HG02885 (cell line): ENCODE measurements around the gene FAAP20.

Experiments used
- ATAC-seq: cut with Tn5 transposase; IDR thresholded peaks from one replicate; pipeline ENCODE4 v1.9.1; 2021; ENCODE audit warnings: mild to moderate bottlenecking; ENCODE audit not compliant: unreplicated experiment, poor library complexity

Gene FAAP20

DNA sequence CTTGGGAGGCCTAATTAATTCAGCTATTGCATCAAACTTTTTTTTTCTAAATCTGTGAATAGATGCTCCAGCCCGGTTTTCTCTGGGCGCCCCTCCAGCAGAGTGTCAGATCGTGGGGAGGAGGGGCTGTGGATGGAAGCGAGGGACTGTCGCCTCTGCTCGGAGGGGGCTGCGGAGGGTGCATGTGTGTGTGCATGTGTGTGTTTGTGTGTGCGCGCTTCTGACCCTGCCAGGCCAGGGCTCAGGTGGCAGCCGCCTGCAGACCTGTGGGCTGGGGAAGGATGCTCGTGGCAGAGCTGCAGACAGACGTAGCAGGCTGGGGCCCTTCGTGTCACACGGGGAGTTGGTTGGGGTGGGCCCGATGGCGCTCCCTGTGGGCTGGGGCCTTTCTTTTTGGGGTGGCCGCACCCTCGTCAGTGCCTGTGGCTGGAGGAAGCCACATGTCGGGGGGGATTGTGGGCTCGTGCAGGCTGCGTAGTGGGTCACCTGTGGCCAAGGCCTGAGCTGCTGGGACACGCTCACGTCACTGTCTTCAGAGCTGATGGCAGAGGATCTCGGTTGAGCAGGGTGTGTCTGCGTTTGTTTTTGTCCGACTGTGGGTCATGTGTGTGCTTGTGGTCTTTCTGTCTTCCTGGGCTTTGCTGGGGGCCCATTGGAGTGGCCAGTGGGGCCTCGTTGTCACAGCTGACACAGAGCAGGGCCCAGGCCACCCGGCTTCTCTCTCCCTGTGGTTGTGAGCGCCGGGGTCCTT, 36.4 kb upstream of the FAAP20 start:
- ATAC-seq = no peak

DNA sequence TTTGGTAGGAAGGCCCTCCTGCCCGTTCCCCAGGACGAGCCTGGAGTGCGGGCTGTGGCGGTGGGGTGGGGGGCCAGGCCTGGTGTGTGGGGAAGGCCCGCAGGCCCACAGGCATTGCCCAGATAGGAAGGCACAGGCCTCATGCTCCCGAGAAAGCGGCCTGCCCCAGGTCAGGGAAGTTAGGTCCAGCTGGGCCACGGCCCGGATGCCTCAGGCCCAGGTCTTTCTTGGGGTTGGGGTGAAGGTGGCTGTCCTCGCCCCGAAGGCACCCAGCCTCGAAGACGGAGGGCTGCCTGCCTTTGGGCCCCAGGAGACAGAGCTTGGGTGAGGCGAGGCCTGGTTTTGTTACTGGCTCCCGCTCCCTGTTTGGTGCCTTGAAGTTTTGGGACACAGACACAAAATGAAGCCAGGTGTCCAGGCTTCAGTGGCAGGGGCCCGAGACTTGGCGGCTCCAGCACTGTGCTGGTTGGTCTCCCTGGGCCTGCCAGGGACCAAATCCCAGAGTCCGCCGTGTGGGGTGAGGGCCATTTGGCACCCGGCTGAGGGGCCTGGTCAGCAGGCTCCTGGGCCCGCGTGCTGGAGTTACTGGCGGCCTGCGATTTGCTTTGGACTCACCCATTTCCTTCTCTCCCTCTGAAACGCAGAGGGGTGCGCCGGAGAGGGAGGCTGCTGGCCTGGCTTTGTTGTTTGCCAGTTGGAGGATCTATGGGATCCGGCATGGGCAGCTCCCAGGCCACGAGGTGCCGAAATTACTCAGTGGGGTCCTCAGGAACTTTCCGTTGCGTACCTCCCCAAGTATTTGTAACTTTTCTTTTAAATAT, 35.5 kb upstream of the FAAP20 start:
- no peak for ATAC-seq

DNA sequence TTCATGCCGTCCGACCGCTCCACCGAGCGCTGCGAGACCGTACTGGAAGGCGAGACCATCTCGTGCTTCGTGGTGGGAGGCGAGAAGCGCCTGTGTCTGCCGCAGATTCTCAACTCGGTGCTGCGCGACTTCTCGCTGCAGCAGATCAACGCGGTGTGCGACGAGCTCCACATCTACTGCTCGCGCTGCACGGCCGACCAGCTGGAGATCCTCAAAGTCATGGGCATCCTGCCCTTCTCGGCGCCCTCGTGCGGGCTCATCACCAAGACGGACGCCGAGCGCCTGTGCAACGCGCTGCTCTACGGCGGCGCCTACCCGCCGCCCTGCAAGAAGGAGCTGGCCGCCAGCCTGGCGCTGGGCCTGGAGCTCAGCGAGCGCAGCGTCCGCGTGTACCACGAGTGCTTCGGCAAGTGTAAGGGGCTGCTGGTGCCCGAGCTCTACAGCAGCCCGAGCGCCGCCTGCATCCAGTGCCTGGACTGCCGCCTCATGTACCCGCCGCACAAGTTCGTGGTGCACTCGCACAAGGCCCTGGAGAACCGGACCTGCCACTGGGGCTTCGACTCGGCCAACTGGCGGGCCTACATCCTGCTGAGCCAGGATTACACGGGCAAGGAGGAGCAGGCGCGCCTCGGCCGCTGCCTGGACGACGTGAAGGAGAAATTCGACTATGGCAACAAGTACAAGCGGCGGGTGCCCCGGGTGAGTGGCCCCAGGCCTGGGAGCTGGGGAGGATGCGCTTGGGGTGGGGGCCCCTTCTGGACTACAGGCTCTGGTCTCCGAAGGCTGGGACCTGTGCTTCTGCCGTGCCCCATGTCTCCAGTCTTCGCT, 34.7 kb upstream of the FAAP20 start:
- ATAC-seq = no peak

DNA sequence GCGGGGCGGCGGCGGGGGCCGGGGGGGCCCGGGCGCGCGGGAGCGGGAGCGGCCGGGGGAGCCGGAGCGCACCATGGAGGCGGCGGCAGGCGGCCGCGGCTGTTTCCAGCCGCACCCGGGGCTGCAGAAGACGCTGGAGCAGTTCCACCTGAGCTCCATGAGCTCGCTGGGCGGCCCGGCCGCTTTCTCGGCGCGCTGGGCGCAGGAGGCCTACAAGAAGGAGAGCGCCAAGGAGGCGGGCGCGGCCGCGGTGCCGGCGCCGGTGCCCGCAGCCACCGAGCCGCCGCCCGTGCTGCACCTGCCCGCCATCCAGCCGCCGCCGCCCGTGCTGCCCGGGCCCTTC, 34.1 kb upstream of the FAAP20 start:
- no peak for ATAC-seq

DNA sequence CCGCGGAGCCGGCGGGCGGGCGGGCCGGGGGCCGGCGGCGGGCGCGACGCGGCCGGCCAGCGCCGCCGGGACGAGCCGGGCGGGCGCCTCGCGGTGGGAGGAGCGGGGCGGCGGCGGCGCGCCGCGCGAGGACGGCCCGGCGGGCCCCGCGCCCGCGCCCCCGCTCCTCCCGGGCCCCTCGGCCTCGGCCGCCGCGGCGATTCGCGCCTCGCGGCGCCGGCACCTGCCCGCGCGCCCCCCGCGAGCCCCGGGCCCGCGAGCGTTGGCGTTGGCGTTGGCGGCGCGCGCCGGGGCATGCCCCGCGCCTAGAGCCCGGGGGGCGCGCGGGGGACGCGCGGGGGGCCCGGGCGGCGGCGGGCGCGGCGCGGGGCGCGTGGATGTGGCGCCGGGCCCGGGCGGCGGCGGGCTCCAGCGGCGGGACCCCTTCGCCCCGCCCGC, 33.6 kb upstream of the FAAP20 start, which contains the start of gene SKI:
SKI (plus strand) TSS at position 163 of the 438 bp plus-strand sequence. CDS start 448 bp downstream, outside the sequence.
- ATAC-seq = no peak

DNA sequence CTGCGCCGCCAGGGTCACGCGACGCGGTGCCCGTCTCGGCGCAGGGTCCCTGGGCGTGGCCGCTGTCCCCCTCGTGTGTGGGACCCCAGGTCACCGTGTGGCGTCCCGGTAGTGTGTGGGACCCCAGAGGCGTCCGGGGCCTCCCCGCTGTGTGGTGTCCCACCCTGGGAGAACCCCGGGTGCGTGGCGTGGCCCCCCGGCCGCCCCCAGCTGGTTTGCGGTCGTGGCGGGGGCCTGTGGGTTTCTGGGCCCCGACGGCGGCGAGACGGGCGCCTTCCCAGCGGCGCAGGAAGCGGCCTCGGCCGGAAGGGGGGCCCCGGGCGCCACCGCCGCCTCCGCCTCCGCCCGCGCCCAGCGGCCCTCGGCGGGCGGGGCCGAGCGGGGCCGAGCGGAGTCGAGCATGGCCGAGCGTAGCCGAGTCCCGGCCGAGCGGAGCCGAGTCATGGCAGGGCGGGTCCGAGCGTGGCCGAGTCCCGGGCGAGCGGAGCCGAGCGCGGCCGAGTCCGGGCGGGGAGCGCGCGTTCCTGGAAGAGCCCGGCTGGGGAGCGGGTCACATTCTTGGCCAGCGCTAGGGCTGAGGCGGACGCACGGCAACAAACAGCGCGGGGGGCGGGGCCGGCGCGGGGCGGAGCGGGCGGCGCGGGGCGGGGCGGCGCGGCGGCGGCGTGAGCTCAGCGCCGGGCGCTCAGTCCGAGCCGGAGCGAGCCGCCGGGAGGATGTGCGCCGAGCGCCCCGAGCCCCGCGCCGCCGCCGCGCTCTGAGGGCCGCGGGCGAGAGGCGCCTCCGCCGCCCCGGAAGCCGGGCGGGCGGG, 33.0 kb upstream of the FAAP20 start:
- peak; percentile 87 for ATAC-seq

DNA sequence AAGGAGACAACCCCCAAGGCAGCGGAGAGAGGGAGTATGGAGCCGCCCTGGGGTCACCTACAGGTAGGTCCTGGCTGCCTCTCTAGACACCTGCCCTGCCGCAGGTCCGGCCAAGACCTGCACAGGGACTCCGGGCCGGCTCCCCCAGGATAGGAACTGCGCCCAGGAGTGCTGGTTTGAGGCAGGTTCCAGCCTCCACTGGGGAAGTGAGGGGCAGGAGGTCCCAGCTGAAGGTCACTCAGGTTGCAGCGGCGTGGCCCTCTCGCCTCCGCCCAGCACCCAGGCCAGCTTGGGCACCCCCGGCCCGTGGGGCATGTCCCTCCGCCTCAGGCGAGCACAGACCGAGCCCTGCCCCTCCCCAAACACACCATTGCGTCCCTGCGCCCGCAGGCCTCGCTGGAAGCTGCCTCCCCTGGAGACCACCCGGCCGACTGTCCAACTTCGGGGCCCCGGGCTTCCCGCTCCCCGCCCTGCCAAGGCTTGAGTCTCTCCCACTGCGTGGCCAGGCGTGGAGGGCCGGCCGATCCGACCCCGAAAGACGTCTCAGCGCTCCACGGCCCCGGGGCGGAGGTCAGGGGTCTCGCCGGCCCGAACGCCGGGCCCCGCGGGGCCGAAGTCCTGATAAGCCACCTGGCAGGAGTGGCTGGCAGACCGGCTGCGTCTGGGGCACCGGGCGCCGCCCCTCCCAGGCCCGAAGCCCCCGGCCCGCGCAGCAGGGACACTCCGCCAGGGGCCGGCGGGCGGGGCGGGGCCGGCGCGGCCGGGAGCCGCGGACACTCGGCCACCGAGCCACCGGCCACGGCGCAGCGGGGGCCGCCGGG, 32.2 kb upstream of the FAAP20 start:
- ATAC-seq = no peak

DNA sequence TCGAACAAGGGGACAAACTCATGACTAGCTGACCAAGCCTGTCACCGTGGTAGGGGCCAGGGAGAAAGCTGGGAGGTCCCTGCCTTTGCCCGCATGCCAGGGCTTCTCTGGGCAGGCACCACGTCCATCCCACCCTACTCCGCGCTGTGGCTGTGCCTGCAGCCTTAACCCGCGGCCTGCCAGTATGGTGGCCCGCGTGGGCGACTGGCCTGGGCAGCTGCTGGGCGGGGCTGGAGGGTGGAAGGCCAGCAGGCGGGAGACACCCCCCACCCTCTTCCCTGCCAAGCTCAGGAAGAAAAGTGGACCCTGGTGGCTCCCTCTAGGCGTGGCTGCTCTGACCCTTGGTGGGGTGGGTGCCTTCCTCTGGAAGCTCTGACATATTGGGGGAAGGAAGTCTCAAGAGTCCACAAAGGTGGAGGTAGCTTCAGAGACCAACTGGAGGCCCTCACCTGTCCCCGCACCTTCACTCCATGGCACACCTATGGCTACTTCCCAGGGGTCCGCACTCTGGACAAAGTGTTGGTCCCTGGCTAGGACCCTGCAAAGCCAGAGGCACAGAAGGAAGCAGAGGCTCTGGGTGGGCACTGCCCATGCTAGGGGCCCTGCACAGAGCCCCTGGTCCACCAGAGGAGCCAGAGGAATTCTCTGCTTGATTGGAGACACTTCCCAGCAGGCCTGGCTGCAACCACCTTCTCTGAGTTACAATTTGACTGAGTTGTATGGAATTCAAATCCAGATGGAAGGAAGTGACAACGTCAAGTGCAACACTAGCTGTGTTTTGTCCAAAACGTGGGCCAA, 30.3 kb upstream of the FAAP20 start:
- no peak for ATAC-seq

DNA sequence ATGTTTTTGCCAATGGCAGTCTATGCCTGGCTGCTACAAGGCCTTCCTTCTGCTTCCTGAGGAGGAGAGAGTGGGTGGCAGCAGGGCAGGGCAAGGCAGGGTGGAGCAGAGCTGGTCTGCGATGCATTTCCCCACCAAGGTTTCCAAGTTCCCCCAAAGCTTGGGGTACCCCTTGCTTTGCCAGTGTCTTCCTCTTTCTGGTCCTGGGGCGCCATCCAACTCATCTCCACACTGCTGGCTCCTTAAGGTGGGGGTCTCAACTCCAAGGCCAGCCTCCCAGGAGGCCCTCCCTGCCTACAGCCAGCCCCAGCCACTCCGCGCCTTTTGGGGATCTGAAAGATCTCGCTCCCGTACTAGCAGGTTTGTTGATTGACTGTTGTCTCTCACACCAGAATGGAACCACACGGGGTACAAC, 29.6 kb upstream of the FAAP20 start:
- no peak for ATAC-seq

DNA sequence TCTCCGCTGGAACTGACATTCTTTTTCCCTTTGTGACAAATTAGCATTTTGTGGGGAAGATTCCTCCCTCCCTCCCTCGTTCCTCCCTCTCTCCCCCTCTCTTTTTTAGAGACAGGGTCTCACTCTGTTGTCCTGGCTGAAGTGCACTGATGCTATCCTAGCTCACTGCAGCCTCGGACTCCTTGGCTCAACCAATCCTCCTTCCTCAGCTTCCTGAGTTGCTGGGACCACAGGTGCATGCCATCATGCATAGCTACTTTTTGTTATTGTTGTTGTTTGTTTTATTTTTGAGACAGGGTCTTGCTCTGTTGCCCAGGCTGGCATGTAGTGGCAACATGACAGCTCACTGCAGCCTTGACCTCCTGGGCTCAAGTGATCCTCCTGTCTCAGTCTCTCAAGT, 26.7 kb upstream of the FAAP20 start:
- no peak for ATAC-seq

DNA sequence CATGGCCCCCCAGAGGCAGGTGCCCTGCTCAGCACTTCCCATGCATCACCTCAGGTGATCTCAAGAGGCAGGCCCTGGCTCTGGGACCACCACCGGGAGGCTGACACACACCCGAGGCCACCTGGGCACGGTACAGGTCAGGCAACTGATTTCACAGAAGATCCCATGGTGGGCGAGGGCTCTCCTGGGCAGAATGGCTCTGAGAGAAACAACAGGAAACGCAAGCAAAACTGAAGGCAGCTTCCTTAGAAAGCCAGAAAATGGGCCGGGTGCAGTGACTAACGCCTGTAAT, 22.1 kb upstream of the FAAP20 start:
- no peak for ATAC-seq

DNA sequence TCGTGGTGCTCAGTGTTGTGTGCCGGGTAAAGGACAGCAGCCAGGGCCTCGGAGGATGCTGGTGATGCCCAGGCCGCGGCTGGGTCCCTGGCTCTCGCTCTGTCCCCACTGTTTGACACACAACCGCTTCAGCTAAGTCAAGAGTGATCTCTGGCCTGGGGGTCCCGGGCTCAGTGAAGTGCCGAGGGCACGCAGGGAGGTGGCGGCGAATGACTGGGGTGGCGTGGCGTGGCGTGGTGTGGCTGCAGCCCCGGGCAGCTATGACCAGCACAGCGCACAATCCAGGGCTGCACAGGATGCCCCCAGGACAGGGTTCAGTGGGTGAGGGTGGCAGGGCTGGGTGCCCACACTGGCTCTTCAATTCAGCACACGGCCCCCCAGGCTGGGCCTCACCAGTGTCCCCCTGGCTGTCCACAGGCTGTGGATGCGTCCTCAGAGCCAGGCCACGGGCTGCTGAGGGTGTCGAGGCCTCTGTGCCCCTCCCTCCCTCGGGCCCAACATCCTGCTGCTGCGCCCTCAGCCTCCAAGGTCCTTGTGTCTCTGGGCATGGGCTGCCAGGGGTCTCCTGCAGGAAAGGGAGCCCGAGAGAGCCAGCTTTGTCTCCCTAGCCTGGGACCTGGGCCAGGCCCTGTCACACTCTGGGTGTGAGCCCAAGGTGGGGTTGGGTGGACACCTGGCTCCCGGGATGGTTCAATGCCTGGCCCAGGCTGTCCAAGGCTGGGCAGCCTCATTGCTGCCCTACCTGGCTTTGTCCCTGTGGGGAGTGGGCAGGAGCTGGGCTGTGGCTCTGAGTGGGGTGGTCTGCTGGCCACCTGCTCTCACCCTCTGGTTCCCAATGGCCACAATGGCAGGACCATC, 21.6 kb upstream of the FAAP20 start:
- no peak for ATAC-seq

DNA sequence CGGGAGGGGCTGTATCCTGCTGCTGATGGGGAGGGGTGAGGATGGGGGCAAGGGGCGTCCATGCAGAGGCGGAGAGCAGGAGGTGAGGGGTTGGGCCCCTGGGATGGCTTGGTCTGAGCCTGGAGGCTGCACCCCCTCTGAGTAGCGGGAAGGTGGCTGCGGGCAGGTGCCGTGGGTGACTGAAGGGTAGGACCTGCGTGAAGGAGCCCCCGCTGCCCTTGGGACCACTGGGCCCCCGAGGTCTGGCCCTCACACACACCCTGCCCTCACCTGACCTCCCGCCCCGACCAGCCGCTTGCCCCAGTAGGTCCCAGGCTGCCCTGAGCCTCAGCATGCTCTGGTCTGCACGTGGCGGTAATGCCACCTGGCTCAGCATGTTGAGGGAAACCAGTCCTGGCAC, 20.8 kb upstream of the FAAP20 start:
- ATAC-seq = no peak

DNA sequence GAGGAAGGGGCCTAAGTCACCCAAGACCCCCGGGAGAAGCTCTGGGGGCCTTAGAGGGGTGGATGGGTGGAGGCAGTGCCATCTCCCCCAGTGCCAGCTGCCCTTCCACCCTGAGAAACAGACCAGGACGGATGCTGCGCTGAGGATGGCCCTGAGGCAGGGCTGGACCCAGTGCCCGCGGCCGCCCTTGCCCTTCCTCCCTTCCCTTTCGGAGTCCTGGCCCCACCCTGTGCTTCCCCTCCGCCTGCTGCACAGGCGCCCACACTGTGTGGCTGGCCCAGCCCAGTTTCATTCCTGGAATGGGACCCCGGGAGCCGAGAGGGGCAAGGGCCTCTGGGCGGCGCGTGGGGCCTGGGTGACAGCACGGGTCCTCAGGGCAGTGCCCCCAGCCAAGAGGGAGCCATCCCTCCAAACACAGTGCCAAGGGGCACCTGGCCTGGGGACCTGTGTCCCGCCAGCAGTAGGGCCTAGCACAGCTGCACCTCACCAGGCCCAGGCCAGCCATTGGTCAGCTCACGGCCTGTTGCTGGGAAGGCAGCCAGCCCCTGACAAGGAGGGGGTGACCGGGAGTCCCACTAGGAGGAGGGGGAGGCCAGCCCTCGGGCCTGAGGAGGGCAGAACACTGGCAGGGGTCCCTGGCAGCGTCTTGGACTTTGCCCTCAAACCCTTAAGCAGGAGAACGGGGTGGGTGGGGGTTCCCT, 20.1 kb upstream of the FAAP20 start:
- no peak for ATAC-seq

DNA sequence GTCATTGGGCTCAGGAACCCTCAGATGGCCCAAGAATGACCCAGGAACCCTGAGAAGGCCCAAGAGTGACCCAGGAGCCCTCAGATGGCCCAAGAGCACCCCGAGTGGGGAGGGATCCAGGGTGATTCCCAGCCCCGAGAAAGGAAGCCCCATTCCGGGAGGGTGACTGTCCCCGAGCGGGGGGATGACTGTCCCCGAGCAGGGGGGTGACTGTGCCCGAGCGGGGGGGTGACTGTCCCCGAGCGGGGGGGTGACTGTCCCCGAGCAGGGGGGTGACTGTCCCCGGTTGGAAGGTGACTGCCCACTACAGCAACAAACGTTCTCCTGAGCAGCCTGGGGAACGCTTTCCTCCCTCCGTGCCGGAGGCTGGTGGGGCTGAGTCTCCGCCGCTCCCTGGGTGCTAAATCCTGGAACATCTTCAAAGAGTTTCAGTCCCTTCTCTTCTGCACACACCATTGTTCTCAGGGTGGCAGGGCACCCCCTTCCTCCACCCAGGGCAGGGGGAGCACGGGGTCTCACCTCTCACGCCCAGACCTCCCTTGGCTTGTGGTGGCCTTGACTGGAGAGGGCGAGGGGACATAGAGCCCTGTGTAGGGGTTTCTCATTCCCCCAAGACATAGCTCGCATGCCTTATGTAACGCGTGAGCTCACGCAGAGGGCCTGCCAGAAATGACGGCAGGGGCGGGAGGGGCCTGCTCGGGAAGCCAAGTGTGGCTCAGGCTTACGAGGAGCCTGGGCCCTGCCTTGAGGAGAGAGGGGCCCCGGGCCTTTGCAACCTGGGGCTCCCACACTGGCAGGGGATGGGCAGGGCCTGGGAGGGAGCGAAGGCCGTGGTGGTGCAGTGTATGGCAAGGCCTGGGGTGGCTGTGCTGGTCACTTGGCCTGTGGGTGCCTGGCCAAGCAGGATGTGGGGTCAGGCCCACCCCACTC, 19.3 kb upstream of the FAAP20 start:
- ATAC-seq = no peak
